ENCODE measurements around the gene ZG16B.

ZG16B gene

DNA sequence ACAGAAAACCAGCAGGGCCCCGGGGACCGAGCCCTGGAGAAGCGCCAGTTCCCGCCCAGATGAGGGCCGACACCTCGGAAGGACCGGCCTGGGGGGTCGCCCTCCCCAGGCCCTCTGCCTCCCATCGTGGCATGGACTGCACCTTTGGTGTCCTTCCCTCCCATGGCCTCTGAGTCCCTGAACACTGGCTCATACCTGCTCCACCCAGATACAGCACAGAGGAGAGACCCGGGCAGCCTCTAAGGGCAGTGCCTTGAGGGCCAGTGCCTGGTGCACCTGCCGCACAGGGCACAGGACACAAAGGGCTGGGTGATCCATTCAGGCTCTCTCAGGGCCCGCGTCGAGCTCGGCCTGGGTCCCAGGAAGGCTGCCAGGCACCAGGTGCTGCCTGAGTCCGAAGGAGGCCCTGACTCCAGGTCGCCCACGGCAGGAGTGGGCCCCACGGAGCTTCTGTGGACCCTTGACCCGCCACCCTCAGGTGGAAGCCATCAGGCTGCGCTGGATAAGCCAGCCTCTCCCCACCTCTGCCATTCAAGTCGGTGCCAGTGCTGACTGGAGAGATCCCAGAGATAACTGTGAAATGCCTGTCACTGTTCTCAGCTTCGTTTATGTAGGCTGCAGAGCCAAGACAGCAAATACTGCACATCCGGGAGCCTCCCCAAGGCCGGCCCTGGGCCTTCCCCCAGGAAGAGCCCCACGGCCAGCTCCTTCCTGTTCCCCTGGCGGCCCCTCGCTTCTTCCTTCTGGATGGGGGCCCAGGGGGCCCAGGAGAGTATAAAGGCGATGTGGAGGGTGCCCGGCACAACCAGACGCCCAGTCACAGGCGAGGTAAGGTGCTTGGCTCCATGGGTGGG, at the start of gene ZG16B:
Gene ZG16B (plus strand): TSS at position 803 of the 854 bp plus-strand sequence. CDS start 139 bp downstream, outside the sequence.
- no peak for DNase-seq

- no peak for DNase-seq
These were observed 47.3 kb upstream of the ZG16B start for GRCh38 chr16:2782583-2783351.

DNA sequence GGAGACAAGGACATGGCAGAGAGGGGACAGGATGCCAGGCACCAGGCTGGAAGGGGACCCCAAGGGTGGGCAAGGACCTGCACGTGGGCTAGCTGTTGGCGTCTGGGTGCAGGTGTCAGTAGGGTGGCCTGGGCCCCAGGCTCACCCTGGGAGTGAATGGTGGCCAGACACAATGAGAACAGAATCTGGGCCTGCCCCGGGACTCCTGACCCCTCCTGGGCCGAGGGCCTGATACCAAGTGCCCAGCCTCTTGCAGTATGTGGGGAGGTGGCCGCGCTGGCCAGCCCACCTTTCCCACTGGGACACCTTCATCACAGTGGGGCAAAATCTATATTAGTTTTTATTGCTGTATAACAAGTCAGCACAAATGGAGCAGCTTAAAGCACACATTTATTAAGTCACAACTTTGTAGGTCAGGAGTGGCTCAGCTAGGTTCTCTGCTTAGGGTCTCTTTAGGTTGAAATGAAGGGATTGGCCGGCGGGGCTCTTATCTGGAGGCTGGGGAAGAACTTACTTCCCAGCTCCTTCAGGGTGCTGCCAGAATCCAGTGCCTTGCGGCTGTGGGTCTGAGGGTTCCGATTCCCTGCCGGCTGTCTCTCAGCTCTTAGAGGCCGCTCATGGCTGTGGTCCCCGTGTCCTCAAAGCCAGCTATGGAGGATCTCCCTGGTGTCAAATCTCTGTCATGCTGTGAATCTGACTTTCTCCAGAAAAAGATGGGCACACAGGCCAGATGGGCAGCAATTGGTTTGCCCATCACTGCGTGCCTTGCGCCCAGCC, 46.3 kb upstream of the ZG16B start:
- DNase-seq, result no peak

DNA sequence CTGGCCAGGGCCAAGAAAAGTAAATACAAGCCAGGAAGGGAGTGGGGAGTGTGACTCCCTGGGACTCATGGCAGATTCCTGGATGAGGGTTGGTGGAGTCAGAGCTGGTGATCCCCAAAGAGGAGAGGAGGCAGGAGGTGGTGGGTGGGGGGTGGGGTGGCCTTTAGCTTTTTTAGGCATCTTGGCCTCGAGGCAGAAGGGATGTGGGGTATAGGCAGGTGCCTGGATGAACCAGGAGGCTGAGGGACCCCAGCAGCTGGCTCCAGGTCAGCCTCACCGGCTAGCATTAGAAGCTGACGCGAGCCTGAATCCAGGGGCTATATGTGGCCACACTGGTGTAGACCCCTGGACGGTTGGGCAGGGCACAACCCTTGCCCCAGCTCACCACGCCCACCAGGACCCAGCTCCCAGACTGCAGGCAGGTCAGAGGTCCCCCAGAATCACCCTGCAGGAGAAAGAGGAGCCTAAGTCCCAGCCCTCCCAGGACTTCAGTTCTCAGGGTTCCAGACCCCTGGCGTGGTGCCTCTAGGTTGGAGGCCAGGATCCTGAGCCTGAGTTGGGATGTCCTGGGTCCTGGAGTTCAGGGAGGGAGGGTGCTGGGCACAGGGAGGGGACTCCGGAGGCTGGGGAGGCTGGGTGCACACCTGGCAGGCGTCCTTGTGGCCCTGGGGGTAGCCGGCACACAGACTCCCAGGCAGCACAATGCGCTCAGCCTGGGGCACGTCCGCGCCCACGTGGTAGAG, 45.6 kb upstream of the ZG16B start:
- DNase-seq, result no peak

GRCh38 chr16:2785101-2785991, 44.8 kb upstream of the ZG16B start:
- no peak for DNase-seq

GRCh38 chr16:2786061-2786825, 43.9 kb upstream of the ZG16B start:
- DNase-seq, result peak; percentile 52

- DNase-seq, result no peak
These were observed 43.3 kb upstream of the ZG16B start for GRCh38 chr16:2786826-2787151.

DNA sequence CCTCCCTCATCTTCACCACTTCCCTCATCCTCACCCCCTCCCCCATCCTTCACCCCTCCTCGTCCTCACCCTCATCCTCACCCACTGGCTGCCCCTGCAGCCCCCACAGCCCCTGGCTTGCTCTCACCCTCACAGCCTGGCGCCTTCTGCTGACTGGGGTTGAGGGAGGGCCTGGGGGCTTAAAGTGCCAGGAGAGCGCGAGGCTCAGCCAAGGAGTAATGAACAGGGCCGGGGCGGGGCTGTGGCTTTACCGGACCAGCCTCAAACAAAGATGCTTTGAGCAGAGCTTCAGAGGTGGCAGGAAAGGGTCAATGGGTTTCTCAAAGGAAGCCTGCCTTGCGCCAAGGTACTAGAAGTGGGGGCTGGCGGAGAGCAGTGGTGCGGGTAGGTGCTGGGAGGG, 42.7 kb upstream of the ZG16B start, which contains the start of gene PRSS33:
Gene PRSS33 (minus strand): TSS at position 155 of the 400 bp plus-strand sequence. CDS start 1,013 bp downstream, outside the sequence.
- DNase-seq, result no peak

DNA sequence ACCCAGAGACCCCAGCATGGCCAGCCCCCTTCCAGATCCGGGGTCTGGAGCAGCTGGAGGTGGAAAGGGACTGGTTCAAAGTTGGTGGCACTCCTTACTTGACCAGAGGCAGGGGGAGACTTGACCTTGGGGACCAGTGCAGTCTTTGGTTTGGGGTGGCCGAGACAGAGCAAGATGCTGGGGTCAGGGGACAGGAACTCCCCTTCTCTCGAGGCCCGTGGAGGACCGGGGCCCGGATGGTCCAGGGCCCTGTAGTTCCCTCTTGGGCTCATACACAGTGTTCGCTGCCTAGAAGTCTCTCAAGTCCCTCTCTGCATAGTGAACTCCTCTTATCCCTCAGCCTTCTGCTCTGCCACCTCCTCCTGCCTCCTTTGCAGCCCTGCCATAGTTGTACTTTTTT, 42.1 kb upstream of the ZG16B start:
- no peak for DNase-seq

DNA sequence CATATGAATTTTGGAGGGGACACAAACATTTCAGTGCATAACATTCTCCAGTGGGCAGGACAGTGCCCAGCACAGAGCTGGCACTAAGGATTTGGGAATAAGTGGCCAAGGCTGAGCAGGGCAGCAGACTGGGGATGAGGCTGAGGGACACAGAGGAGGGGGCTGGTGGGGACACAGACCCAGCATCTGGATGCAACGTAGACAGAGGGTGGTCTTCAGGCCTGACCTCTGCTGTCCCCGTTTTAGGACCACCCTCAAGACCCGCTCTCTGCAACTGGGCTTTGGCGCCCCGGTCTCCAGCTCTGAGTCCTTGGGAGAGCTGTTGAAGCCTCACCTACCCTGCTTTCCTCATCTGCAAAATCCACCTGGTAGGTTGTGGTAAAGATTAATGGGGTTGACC, 39.5 kb upstream of the ZG16B start:
- no peak for DNase-seq

DNA sequence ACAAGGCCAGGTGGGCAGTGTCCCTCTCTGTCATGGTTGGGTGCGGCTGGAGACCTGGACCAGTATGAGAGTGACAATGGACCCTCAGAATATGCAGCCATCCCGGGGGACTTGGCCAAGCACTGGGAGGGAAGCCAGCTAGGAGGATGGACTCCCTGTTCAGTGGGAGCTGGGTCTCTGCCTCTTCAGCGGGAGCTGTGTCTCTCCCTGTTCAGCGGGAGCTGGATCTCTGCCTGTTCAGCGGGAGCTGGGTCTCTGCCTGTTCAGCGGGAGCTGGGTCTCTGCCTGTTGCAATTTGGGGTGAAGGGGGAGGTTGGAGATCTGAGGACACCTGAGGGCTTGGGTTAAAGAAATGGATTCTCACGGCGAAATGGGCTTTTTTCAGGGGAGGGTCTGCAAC, 38.9 kb upstream of the ZG16B start:
- DNase-seq, result no peak

DNA sequence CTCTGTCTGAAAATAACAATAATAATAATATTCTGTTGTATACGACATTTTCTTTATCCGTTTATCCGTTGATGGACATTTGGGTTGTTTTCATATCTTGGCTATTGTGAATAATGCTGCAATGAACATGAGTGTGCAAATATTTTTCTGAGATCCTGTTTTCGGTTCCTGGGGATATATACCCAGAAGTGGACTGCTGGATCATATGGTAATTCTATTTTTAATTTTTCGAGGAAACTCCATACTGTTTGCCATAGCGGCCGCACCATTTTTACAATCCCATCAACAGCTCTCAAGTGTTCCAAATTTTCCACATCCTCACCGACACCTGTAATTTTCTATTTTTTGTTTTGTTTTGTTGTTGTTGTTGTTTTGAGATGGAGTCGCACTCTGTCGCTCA, 37.2 kb upstream of the ZG16B start:
- no peak for DNase-seq

DNA sequence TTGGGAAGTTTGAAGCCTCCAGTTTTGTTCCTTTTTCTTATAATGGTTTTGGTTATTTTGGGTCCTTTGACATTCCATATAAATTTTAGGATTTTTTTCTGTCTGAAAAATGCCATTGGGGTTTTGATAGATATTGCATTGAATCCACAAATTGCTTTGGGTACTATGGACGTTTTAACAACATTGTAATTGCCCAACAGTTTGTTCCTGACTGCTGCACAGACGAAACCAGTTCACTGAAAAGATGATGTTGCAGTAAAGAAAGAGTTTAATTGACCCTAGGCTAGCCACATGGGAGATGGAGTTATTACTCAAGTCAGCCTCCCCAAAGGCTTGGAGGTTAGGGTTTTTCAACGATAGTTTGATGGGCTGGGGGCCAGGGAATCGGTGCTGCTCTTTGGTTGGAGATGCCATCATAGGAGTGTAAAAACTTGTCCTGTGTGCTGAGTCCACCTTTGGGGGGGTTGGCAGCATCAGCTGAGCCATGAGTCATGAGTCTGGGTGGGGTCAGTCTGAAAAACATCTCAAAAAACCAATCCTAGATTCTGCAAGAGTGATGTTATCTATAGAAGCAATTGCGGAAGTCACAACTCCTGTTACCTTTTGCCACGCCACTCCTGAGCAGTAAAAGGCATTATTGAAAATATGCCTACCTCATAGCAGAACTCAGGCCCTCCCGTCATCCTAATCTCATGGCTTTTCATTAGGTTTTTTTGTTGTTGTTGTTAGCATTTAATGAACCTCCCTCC, 34.5 kb upstream of the ZG16B start:
- DNase-seq, result no peak

- no peak for DNase-seq
These were observed 31.3 kb upstream of the ZG16B start for GRCh38 chr16:2798723-2799204.

DNA sequence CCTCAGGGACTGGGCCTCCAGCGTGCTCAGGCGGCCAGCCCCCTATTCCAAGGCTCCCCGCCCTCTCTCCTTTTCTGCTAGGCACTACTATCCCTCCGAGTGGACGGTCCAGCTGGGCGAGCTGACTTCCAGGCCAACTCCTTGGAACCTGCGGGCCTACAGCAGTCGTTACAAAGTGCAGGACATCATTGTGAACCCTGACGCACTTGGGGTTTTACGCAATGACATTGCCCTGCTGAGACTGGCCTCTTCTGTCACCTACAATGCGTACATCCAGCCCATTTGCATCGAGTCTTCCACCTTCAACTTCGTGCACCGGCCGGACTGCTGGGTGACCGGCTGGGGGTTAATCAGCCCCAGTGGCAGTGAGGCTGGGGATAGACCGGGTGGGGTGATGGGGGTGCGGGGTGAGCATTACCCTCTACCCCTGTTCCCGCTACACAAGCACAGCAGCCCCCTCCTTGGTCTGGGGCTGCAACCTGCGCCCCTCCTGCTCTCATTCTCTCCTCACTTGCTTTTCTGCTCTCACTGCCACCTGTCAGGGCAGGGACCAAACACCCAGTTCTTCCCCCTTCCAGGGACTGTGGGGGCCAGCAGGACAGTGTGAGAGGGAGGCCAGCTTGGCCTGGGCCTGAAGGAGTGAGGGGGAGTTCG, 30.8 kb upstream of the ZG16B start:
- DNase-seq, result no peak

- no peak for DNase-seq
These were observed 30.3 kb upstream of the ZG16B start for GRCh38 chr16:2799859-2800226.

- DNase-seq, result no peak
These were observed 26.4 kb upstream of the ZG16B start for GRCh38 chr16:2803545-2804195.

DNA sequence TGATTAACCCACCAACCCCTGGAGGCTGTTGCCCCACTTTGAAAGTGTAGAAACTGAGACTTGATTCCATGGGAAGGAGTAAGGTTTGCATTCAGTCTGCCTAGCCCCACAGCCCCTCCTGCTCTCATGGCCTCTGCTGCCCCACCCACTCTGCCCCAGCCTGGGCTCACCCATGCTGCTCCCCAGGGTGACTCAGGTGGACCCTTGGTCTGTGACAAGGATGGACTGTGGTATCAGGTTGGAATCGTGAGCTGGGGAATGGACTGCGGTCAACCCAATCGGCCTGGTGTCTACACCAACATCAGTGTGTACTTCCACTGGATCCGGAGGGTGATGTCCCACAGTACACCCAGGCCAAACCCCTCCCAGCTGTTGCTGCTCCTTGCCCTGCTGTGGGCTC, 25.4 kb upstream of the ZG16B start:
- no peak for DNase-seq

- no peak for DNase-seq
These were observed 23.8 kb upstream of the ZG16B start for GRCh38 chr16:2806286-2806685.
